Activated naive CD4-positive, alpha-beta T cell treated with anti-CD3 and anti-CD28 coated beads, Interleukin-2, amount 50 U/mL, for 72 hours (primary cell): Measurements from ENCODE around the gene FANCB. TPM values are rescaled to one million over a fixed set of nuclear protein-coding genes. Genes with fewer than 3 reads are reported as not detected.

Experiments
- ATAC-seq, 2 donors: fragments of 150-1000 bp; cut with Tn5 transposase; 2 replicates each; pipeline ENCODE4 v1.10.0; 2021; ENCODE audit warnings: mild to moderate bottlenecking in 2 of 2, moderate library complexity in 2 of 2
- DNase-seq, 2 donors: peaks; one replicate each; pipeline ENCODE4 v3.0.0; 2021 to 2022; ENCODE audit warnings: low spot score in 2 of 2
- H3K27ac Mint-ChIP-seq, 2 donors: one replicate each; pipeline ENCODE4 v1.8.0; 2022; ENCODE audit warnings: mild to moderate bottlenecking in 2 of 2, mixed read lengths in 2 of 2
- H3K36me3 Mint-ChIP-seq, 2 donors: one replicate each; pipeline ENCODE4 v1.8.0; 2022; ENCODE audit warnings: mixed read lengths in 2 of 2
- H3K9me3 Mint-ChIP-seq, 2 donors: one replicate each; pipeline ENCODE4 v1.8.0; 2022; ENCODE audit warnings: mixed read lengths in 2 of 2
- total RNA-seq, 2 donors: library from RNA; stranded (reverse); gene quantifications; one replicate each; pipeline ENCODE4 v1.2.3, GENCODE V29; 2022

FANCB gene
- 10 to 100 TPM; 20.9 to 21.8 TPM for total RNA-seq

DNA sequence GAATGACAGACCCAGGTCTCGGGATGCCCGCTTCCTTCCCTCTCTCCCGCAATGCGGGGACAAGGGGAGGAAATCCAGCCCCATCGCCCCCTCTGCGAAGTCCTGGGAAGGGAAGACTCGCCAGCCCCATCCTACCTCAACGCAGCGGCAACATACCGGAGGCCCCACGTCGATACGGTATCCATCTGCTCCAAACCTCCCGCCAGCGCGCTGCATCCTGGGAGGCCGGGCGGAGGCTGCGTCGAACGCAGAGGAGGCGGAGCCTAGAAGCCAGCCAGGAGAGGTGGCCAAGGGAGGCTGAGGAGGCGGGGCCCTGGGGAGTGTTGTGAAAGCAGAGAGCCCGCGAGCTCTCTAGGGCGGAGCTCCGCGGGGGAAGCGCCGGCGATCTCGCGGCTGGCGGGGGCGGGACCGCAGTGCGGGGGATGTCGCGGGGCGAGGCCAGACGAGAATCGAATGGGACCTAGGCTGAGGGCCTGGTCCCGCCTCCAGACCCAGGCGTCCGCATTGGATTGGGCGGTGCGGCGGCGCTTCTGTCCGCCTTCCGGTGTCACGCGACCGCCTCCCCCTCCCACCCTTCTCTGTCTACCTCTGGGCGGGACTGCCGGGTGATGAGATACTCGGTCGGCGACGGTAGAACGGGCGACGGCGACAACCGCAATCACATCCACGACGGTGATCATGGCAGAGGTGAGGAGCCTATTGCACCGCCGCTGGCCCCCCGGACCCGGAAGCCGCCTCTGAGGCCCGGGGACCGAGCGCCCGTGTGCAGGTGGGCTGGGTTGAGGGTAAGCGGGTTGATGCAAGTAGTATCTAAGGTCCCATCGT, at the start of gene FANCB, which contains the start of gene MOSPD2:
FANCB (minus strand) TSS at position 219 of the 825 bp plus-strand sequence. CDS start 7,559 bp downstream, outside the sequence.
MOSPD2 (plus strand) TSS at position 571 of the 825 bp plus-strand sequence; CDS start at position 679, 108 bp downstream.
- peak; percentile 94 for ATAC-seq
- peak; percentile 84 to 95 for DNase-seq
- peaks cover 3 to 24% of the 10 kb centered on the region in 2 donors for H3K36me3 Mint-ChIP-seq
- peak within 1 kb of the TSS; percentile 91 to 95 for H3K27ac Mint-ChIP-seq
- H3K9me3 Mint-ChIP-seq: peaks cover 0 to 3% of the 10 kb centered on the region in 2 donors

DNA sequence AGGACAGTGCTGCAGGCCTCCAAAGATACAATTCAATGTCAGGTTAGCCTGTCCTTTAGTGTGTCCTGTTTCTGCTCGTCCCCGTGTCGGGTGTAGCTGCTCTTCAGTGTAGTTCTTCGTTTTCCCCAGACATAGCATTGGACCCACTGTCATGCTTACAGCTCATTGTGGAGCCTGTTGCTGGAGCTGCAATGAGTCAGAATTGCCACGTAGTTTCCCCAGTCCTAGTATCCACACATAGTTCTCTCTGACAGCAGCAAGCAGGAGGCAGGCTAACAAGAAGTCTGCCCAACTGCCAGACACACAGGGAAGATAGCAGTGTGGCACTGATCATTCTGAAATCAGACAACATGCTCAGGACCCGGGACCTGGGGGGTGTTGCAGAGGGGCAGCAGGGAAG, 49.6 kb upstream of the FANCB start:
- ATAC-seq: no peak
- no peak for DNase-seq

DNA sequence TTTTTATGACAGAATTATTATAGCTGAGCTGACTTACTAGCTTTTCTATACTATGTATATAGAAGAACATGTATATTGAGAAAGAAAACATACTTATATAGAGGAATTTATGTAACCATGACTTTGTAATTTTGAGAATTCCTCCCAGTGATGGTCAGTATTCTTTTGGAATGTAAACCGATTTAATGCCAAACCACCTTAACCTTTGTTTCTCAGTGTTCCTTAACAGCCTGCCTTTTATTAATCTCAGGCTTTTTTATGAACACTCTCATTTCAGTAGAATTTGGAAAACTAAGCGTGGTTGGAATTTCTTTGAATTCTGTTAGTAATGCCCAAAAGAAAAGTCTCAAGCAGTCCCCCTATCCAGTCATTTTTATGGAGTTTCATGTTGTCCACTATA, 47.3 kb upstream of the FANCB start:
- ATAC-seq: no peak
- Mint-ChIP-seq H3K36me3 (no peaks in the 10 kb centered on the region), H3K27ac (no peak overlapping the region), H3K9me3 (no peaks in the 10 kb centered on the region)
- DNase-seq: no peak

More for the DNA sequence above, 49.6 kb upstream of the FANCB start:
- H3K9me3 Mint-ChIP-seq: no peaks in the 10 kb centered on the region
- H3K36me3 Mint-ChIP-seq: no peaks in the 10 kb centered on the region
- peak overlapping the region in 1 of 2 donors; percentile 74 for H3K27ac Mint-ChIP-seq

DNA sequence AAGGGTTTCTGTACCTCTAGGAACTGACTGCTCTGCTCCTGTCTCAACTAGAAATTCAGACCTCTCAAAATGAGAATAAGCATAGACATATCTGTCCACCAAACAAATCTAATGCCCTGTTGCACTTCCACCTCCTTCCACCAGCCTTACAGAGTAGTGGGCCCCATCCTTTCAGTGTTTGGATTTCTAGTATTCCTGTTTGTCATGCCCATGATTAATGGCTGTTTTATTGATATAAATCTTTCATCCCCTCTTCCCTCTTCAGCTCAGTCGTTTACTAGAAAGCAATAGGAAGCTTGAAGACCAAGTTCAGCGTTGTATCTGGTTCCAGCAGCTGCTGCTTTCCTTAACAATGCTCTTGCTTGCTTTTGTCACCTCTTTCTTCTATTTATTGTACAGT, 46.5 kb upstream of the FANCB start:
- no peaks in the 10 kb centered on the region for H3K9me3 Mint-ChIP-seq
- no peak for ATAC-seq
- no peaks in the 10 kb centered on the region for H3K36me3 Mint-ChIP-seq
- H3K27ac Mint-ChIP-seq: no peak overlapping the region
- no peak for DNase-seq

DNA sequence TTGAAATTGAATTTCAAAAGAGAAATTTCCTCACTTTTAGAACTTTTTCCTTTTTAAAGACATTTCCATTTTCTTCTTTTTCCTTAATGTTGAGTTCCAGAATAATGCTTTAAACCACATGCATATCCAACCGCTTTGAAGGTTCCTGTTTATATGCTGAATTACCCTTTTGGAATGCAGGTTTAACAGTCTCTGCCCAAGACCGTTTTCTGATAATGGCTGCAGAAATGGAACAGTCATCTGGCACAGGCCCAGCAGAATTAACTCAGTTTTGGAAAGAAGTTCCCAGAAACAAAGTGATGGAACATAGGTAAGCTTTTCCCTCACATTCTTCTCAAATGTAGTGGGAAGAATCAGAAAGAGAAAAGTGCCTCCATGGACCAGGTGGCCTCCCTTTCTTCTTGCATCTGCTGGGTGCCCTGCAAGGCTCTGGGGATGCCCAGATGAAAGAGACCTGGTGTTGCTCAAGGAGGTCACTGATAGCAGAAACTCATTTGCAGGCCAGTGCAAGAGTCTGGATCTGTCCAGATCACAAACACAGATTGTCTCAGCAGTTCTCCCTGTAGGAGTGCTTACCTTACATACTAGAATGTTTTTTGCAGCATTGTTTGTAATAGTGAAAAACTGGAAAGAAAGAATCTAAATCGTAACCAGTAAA, 43.3 kb upstream of the FANCB start:
- no peaks in the 10 kb centered on the region for H3K9me3 Mint-ChIP-seq
- H3K27ac Mint-ChIP-seq: no peak overlapping the region
- DNase-seq: no peak
- peaks cover 0 to 5% of the 10 kb centered on the region in 2 donors for H3K36me3 Mint-ChIP-seq
- no peak for ATAC-seq

DNA sequence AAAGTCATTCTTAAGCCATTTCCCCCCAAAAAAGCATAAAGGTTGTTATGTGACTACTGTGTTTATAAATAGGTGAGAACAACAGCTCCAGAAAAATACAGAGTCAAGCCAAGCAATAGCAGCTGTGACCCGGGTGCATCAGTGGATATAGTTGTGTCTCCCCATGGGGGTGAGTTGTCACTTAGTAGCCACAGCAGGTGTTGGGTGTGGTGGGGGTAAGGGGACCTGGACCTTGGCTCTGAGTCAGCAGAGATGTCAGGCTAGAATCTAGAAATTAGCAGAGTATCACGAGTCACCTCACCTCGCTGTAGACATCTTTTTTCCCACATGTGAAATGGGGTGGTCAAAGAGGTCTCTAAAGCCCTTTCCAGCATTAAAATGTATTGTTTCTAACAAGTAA, 42.7 kb upstream of the FANCB start:
- DNase-seq (no peak), ATAC-seq (peak; percentile 31 to 54)
- Mint-ChIP-seq H3K9me3 (no peaks in the 10 kb centered on the region), H3K36me3 (peaks cover 0 to 5% of the 10 kb centered on the region in 2 donors), H3K27ac (no peak overlapping the region)

DNA sequence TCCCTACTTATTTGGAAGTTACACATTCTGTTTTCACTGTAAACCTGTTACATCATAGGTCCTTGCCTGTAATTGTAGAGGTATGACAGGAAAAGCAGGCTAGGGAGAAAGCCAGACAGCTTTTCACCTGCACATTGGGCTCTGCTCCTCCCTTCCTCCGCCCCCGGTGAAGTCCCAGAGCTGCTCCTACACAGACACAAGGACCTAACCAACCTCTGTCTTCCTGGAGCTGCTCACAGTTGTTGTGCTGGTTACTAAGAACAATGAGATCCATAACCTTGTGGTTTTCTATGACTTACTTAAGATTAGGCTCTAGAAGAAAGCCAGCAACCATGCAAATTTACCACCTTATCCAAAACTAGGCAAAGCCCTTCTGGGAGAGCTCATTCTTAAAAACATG, 40.4 kb upstream of the FANCB start:
- Mint-ChIP-seq H3K36me3 (peaks cover 0 to 5% of the 10 kb centered on the region in 2 donors), H3K9me3 (no peaks in the 10 kb centered on the region), H3K27ac (no peak overlapping the region)
- ATAC-seq: peak in 1 of 2 donors; percentile 30
- no peak for DNase-seq

DNA sequence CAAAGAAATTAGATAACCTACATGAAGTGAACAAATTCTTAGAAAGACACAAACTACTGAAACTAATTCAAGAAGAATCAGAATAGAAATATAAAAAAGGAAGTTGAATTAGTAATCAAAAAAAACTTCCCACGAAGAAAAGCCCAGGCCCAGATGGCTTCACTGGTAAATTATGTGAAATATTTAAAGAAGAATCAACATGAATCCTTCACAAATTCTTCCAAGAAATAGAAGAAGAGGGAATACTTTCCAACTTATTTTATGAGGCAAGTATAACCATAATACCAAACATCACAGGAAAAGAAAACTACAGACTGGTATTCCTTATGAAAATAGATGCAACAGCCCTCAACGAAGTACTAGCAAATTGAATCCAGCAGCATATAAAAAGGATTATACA, 31.0 kb upstream of the FANCB start:
- ATAC-seq (no peak), DNase-seq (no peak)
- no peak overlapping the region for H3K27ac Mint-ChIP-seq
- no peaks in the 10 kb centered on the region for H3K9me3 Mint-ChIP-seq
- peaks cover 0 to 17% of the 10 kb centered on the region in 2 donors for H3K36me3 Mint-ChIP-seq

DNA sequence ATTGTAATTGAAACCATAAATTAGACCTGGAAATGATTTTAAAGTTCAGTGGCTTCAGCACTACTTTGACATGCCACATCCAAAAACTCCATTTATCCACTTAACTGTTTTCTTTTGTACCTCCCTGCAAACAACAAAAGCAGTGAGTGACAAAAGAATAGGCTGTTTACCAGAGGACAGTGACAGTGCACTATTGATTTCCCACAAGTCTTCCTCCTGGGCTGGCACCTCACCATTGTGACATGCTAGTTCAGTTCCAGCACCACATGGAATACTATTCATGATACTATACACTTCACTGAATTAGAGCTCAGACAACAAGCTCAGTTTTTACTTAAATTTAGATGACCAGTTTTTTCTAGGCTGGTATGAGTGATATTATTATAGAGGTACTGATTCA, 29.7 kb upstream of the FANCB start:
- ATAC-seq (no peak), DNase-seq (no peak)
- H3K36me3 Mint-ChIP-seq: peaks cover 0 to 17% of the 10 kb centered on the region in 2 donors
- H3K27ac Mint-ChIP-seq: no peak overlapping the region
- H3K9me3 Mint-ChIP-seq: no peaks in the 10 kb centered on the region

DNA sequence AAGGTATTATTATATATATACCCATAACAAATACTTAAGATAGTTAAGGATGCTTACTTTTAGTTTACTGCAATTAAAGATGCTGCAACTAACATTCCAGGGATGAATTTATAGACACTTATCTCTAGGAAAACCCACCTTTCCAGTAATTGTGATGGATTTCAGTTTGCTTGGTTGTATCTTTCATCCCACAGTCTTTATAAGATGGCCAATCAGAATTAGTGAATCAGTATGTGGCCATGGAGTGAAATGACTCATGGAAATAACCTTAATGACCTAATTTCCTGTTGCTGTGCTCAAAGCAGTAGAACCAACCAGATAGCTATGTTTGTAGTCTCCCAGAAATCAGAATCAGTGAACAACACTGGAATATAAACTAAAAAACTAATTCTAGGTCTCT, 26.7 kb upstream of the FANCB start:
- DNase-seq: no peak
- peaks cover 0 to 25% of the 10 kb centered on the region in 2 donors for H3K36me3 Mint-ChIP-seq
- no peaks in the 10 kb centered on the region for H3K9me3 Mint-ChIP-seq
- peak overlapping the region in 1 of 2 donors; percentile 88 for H3K27ac Mint-ChIP-seq
- ATAC-seq: peak; percentile 76 to 78

DNA sequence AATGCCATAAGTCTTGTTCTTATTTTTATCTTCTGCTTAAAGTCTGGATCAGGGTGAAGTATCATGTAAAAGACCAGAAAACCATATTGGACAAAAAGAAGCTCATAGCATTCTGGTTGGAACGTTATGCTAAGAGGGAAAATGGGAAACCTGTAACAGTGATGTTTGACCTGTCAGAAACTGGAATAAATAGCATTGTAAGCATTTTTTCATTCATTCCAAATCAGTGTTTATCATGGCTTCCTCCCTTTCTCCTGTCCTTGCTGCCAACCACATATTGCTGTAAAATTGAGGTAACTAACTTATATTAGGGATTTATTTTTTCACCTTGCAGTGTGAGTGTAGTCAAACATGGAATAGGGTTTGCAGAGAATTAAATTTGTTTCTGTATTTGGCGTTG, 24.2 kb upstream of the FANCB start:
- peaks cover 0 to 22% of the 10 kb centered on the region in 2 donors for H3K36me3 Mint-ChIP-seq
- ATAC-seq (no peak), DNase-seq (no peak)
- H3K27ac Mint-ChIP-seq: peak overlapping the region in 1 of 2 donors; percentile 65
- H3K9me3 Mint-ChIP-seq: no peaks in the 10 kb centered on the region

DNA sequence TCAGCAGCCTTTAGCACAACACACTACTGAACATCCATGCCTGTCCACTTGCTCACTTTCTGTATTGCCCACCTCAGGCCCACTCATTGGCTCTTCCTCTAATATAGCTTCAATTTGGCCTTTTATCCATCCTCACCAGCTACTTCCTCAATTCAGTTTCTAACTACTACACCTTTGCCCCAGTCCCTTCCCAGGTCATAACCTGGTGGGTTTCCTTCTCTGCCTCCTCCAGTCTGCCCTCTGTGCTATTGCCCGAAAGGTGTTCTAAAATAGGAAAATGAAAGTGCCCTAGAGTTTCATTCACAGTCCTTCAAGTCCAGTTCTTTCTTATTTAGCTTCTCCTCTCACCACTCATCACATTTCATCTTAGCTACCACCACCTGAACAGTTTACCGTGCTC, 23.4 kb upstream of the FANCB start:
- Mint-ChIP-seq H3K9me3 (no peaks in the 10 kb centered on the region), H3K27ac (peak overlapping the region in 1 of 2 donors; percentile 29), H3K36me3 (peaks cover 0 to 25% of the 10 kb centered on the region in 2 donors)
- no peak for ATAC-seq
- DNase-seq: no peak

DNA sequence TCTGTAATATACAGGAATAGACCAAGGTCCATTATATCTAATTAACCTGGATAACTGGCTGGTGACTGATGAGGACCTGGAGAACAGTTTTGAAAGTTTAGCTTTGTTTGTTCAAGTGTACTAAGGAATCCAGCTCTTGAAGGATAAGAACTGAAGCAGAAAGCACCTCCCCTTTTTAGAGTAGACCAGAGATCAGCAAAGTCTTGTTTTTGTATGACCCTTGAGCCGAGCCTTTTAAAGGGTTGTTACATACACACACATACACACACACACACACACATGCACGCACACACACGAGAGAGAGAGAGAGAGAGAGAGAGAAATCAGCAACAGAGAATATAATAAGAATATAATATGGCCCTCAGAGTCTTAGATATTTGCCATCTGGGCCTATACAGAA, 13.4 kb upstream of the FANCB start:
- peaks cover 0 to 30% of the 10 kb centered on the region in 2 donors for H3K36me3 Mint-ChIP-seq
- no peak for ATAC-seq
- DNase-seq: no peak
- H3K27ac Mint-ChIP-seq: peak overlapping the region in 1 of 2 donors; percentile 86
- H3K9me3 Mint-ChIP-seq: peaks cover 0 to 4% of the 10 kb centered on the region in 2 donors

DNA sequence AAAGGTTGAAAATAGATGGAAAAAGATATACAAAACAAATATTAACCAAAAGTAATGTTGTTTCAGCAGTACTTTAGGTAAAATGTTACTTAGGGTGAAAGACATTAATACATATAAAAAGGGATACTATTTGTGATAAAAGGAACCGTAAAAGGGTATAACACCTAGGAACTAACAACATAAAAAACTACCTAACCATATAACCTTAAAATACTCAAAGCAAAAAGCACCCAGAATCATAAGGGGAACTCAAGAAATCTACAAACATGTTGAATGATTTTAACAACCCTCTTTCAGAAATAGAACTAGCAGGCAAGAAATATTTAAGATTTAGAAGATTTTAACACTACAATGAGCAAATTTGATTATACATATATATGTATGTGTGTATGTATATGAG, 11.8 kb upstream of the FANCB start:
- no peak for ATAC-seq
- Mint-ChIP-seq H3K36me3 (peaks cover 0 to 25% of the 10 kb centered on the region in 2 donors), H3K9me3 (peaks cover 0 to 4% of the 10 kb centered on the region in 2 donors)

DNA sequence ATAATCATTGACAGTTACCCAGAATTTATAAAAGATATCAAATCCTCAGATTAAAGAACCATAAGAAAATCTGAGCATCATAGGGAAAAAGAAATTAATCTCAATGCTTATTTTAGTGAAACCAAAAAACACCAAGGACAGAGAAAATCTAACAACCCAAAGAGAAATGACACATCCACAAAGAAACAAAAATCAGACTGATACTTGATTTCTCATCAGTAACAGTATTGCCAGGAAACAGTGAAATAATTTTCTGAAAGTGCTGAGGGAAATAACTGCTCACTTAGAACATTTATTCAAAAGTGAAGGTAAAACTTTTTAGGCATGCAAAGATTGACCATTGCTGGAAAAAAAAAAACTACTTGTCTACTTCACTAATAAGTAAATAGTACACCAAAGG, 11.0 kb upstream of the FANCB start:
- H3K9me3 Mint-ChIP-seq: peaks cover 0 to 4% of the 10 kb centered on the region in 2 donors
- ATAC-seq: peak in 1 of 2 donors; percentile 76
- peak overlapping the region in 1 of 2 donors; percentile 95 for H3K27ac Mint-ChIP-seq
- DNase-seq: no peak
- peaks cover 0 to 25% of the 10 kb centered on the region in 2 donors for H3K36me3 Mint-ChIP-seq

More for the DNA sequence above, 11.8 kb upstream of the FANCB start:
- no peak for DNase-seq
- peak overlapping the region in 1 of 2 donors; percentile 95 for H3K27ac Mint-ChIP-seq

DNA sequence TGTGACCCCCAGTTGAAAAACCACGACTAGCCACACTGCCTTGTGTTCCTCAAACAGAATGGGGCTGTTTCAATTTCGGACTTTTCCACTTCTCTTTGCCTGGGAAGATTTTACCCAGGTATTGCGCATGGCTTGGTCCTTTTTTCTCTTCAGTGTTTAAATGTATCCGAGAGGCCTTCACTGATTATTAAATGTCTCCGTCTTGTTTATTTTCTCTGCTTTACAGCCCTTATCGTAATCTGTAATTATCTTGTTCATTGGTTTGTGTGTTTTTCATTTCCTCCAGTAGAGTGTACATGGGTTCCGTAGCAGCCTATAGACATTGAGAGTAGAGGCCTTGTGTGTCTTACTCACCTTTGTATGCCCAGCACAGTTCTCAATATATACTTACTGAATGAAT, 2.8 kb upstream of the FANCB start:
- DNase-seq (no peak), ATAC-seq (no peak)
- peaks cover 0 to 16% of the 10 kb centered on the region in 2 donors for H3K36me3 Mint-ChIP-seq
- H3K27ac Mint-ChIP-seq: no peak overlapping the region
- peaks cover 0 to 3% of the 10 kb centered on the region in 2 donors for H3K9me3 Mint-ChIP-seq

DNA sequence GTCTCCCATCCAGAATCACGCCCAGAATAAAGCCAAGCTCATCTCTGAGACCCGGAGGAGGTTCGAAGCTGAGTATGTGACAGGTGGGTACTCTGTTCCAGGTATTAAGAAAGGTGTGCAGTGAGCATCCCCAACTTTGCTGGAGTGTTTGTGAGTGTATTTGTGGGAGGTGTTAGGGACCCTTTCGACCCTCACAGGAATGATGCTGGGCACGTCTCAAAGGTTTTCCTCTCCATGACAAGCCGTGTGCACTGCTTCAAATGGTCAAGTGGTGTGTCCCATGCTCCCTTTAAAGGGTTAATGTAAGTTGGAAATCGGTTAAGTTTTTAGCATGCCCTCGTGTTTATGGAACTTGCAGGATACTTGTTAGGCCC, 794 bp upstream of the FANCB start:
- Mint-ChIP-seq H3K27ac (peak overlapping the region; percentile 74 to 91), H3K36me3 (peaks cover 0 to 18% of the 10 kb centered on the region in 2 donors), H3K9me3 (peaks cover 0 to 3% of the 10 kb centered on the region in 2 donors)
- ATAC-seq: no peak
- no peak for DNase-seq
